Neural cell (in vitro differentiated cells): ENCODE data around the gene RFNG. TPM values are rescaled to one million over a fixed set of nuclear protein-coding genes. Genes with fewer than 3 reads are reported as not detected.

ENCODE experiments used
- H2AFZ ChIP-seq: fragments of 200-600, 300-800 bp; sonication (generic), shearing (Covaris generic); 2 replicates; pipeline ENCODE4 v1.6.0; 2014; ENCODE audit warnings: low read depth, mild to moderate bottlenecking, antibody characterized with exemption, low read length, moderate library complexity
- H3F3A ChIP-seq: fragments of 200-600 bp; shearing (Covaris generic); 2 replicates; pipeline ENCODE4 v1.6.1; 2016; ENCODE audit warnings: mild to moderate bottlenecking, moderate library complexity, mixed read lengths, antibody characterized with exemption, low read length; ENCODE audit not compliant: insufficient read depth, poor library complexity, severe bottlenecking
- H3K27ac ChIP-seq: fragments of 200-600, 300-800 bp; sonication (generic), shearing (Covaris generic); 2 replicates; pipeline ENCODE4 v1.5.1; 2014; ENCODE audit warnings: mild to moderate bottlenecking, low read length, moderate library complexity
- H3K27me3 ChIP-seq: fragments of 300-800, 200-600 bp; sonication (generic), shearing (Covaris generic); 2 replicates; pipeline ENCODE4 v1.6.0; 2014; ENCODE audit warnings: mild to moderate bottlenecking, low read depth, low read length, moderate library complexity; ENCODE audit not compliant: insufficient read depth
- H3K36me3 ChIP-seq: fragments of 300-800, 200-600 bp; sonication (generic), shearing (Covaris generic); 2 replicates; pipeline ENCODE4 v1.5.1; 2014; ENCODE audit warnings: mild to moderate bottlenecking, antibody characterized with exemption, low read length, moderate library complexity; ENCODE audit not compliant: insufficient read depth
- H3K4me2 ChIP-seq: fragments of 300-800, 200-600 bp; sonication (generic), shearing (Covaris generic); 2 replicates; pipeline ENCODE4 v1.6.0; 2014; ENCODE audit warnings: mild to moderate bottlenecking, low read length
- H3K4me3 ChIP-seq: fragments of 300-800, 200-600 bp; sonication (generic), shearing (Covaris generic); 2 replicates; pipeline ENCODE4 v1.5.1; 2014; ENCODE audit warnings: mild to moderate bottlenecking, low read length, moderate library complexity
- H3K79me2 ChIP-seq: fragments of 200-600 bp; shearing (Covaris generic); replicated peaks from 2 replicates; pipeline ENCODE4 v1.6.0; 2014; ENCODE audit warnings: mild to moderate bottlenecking, low read length, moderate library complexity; ENCODE audit not compliant: insufficient read depth
- H3K9ac ChIP-seq: fragments of 300-800, 200-600 bp; sonication (generic), shearing (Covaris generic); 2 replicates; pipeline ENCODE4 v1.6.1; 2016; ENCODE audit warnings: mild to moderate bottlenecking, low read length, mixed read lengths
- H3K9me2 ChIP-seq: fragments of 200-600 bp; shearing (Covaris generic); 2 replicates; pipeline ENCODE4 v1.6.1; 2016; ENCODE audit warnings: mild to moderate bottlenecking, low read length, mixed read lengths; ENCODE audit not compliant: insufficient read depth
- H3K9me3 ChIP-seq: fragments of 200-600, 300-800 bp; sonication (generic), shearing (Covaris generic); 2 replicates; pipeline ENCODE4 v1.6.1; 2016; ENCODE audit warnings: mild to moderate bottlenecking, mixed run types, low read length, moderate library complexity, mixed read lengths
- H4K20me1 ChIP-seq: fragments of 200-600 bp; shearing (Covaris generic); 2 replicates; pipeline ENCODE4 v1.6.1; 2016; ENCODE audit warnings: mild to moderate bottlenecking, mixed run types; ENCODE audit not compliant: insufficient read depth
- CTCF ChIP-seq: fragments of 450-650 bp; IDR thresholded peaks from 2 replicates; pipeline ENCODE4 v1.5.1; 2014; ENCODE audit warnings: antibody characterized with exemption, mild to moderate bottlenecking, moderate library complexity; ENCODE audit not compliant: poor library complexity, severe bottlenecking
- EP300 ChIP-seq: fragments of 450-650 bp; conservative IDR thresholded peaks from 2 replicates; pipeline ENCODE4 v1.6.1; 2014; ENCODE audit warnings: antibody characterized with exemption, mild to moderate bottlenecking, moderate library complexity; ENCODE audit not compliant: poor library complexity, severe bottlenecking
- EZH2 ChIP-seq: fragments of 200-600, 300-800 bp; shearing (Covaris generic), sonication (generic); IDR thresholded peaks from 2 replicates; pipeline ENCODE4 v1.6.1; 2014; ENCODE audit warnings: antibody characterized with exemption, low read length, borderline replicate concordance, mild to moderate bottlenecking; ENCODE audit not compliant: insufficient read depth, poor library complexity, severe bottlenecking
- MXI1 ChIP-seq: fragments of 450-650 bp; conservative IDR thresholded peaks from 2 replicates; pipeline ENCODE4 v1.6.1; 2014; ENCODE audit warnings: antibody characterized with exemption, mild to moderate bottlenecking; ENCODE audit not compliant: poor library complexity, severe bottlenecking
- POLR2AphosphoS5 ChIP-seq: IDR thresholded peaks from 2 replicates; pipeline ENCODE4 v1.6.1; 2012
- RAD21 ChIP-seq: fragments of 450-650 bp; conservative IDR thresholded peaks from 2 replicates; pipeline ENCODE4 v1.6.1; 2014; ENCODE audit warnings: antibody characterized with exemption, mild to moderate bottlenecking, moderate library complexity
- REST ChIP-seq: IDR thresholded peaks from 2 replicates; pipeline ENCODE4 v1.6.1; 2012; ENCODE audit warnings: borderline replicate concordance
- SMC3 ChIP-seq: fragments of 450-650 bp; conservative IDR thresholded peaks from 2 replicates; pipeline ENCODE4 v1.6.1; 2014; ENCODE audit warnings: antibody characterized with exemption, mild to moderate bottlenecking, moderate library complexity; ENCODE audit not compliant: poor library complexity
- TAF1 ChIP-seq: IDR thresholded peaks from 2 replicates; pipeline ENCODE4 v1.6.1; 2012; ENCODE audit warnings: low read depth
- polyA plus RNA-seq: library from polyadenylated mRNA; depleted of rRNA; stranded (reverse); fragments of >200 nt; gene quantifications from 2 replicates; pipeline ENCODE4 v1.2.3, GENCODE V29; 2014

The RFNG gene
- polyA plus RNA-seq, 1 donor from 2014 or later = 176 TPM

GRCh38 chr17:82081546-82081945 lies 29.9 kb upstream of the RFNG start:
- Histone ChIP-seq H3K9me2 (no peaks in the 10 kb centered on the region), H3K36me3 (no peaks in the 10 kb centered on the region), H2AFZ (no peak overlapping the region), H4K20me1 (no peaks in the 10 kb centered on the region), H3K27me3 (no peaks in the 10 kb centered on the region), H3F3A (no peaks in the 10 kb centered on the region), H3K9me3 (no peaks in the 10 kb centered on the region), H3K79me2 (no peaks in the 10 kb centered on the region), H3K4me3 (no peak overlapping the region), H3K9ac (no peak overlapping the region), H3K4me2 (no peak overlapping the region), H3K27ac (no peak overlapping the region)
- TF ChIP-seq EP300 (no peak), SMC3 (no peak), POLR2AphosphoS5 (no peak), CTCF (no peak), REST (no peak), MXI1 (no peak), TAF1 (no peak), EZH2 (no peak), RAD21 (no peak)

- H3K27ac ChIP-seq = no peak overlapping the region
- no peak overlapping the region for H2AFZ ChIP-seq
- no peak overlapping the region for H3K4me3 ChIP-seq
- TF ChIP-seq SMC3 (no peak), CTCF (no peak), REST (no peak), RAD21 (no peak), MXI1 (no peak), POLR2AphosphoS5 (no peak), EZH2 (no peak), TAF1 (no peak), EP300 (no peak)
- no peaks in the 10 kb centered on the region for H3K9me3 ChIP-seq
- no peaks in the 10 kb centered on the region for H3K27me3 ChIP-seq
- no peak overlapping the region for H3K4me2 ChIP-seq
- H3K9ac ChIP-seq = no peak overlapping the region
- H3K79me2 ChIP-seq = no peaks in the 10 kb centered on the region
- no peaks in the 10 kb centered on the region for H3F3A ChIP-seq
- H3K9me2 ChIP-seq = no peaks in the 10 kb centered on the region
- no peaks in the 10 kb centered on the region for H3K36me3 ChIP-seq
- no peaks in the 10 kb centered on the region for H4K20me1 ChIP-seq
These were observed 29.3 kb upstream of the RFNG start for GRCh38 chr17:82080789-82081464.
